GM12878 (cell line): ENCODE results near the gene RAD23B. TPM values are rescaled to one million over a fixed set of nuclear protein-coding genes. Genes with fewer than 3 reads are reported as not detected.

Experiments used
- ATAC-seq: fragments of 200-7000 bp; cut with Tn5 transposase; 3 replicates; pipeline ENCODE4 v1.9.1; 2020; ENCODE audit warnings: mild to moderate bottlenecking, moderate library complexity
- BruUV-seq: library from RNA; stranded (reverse); fragments of 400-500 nt; replicated peaks from 2 replicates; lab custom pipeline; 2021; lab: Mats Ljungman, UMichigan
- CTCF ChIA-PET: fragments of 300-600 bp; sonication (Branson Sonifier 250); formaldehyde crosslinking; extraction: SDS; loops from one replicate; lab custom pipeline; 2021; ENCODE audit warnings: inconsistent platforms; lab: Yijun Ruan, JAX
- POLR2A ChIA-PET: fragments of 350-600 bp; formaldehyde crosslinking; extraction: SDS; loops from one replicate; lab custom pipeline; 2021; ENCODE audit warnings: inconsistent platforms; lab: Charles Lee
- RAD21 ChIA-PET: fragments of 300-600 bp; sonication (Branson Sonifier 250); formaldehyde crosslinking; loops from one replicate; lab custom pipeline; 2023; ENCODE audit warnings: antibody characterized with exemption; ENCODE audit not compliant: unreplicated experiment; lab: Charles Lee
- SMC1A ChIA-PET: fragments of 300-600 bp; sonication (Branson Sonifier 250); formaldehyde crosslinking; loops from one replicate; lab custom pipeline; 2023; ENCODE audit not compliant: unreplicated experiment, uncharacterized antibody; lab: Charles Lee
- DNase-seq: peaks from one replicate; pipeline ENCODE4 v3.0.0-alpha.2; 2011; ENCODE audit warnings: low read depth, low spot score
- FAIRE-seq: peaks from 3 replicates; lab custom pipeline; 2011; peaks lifted over from hg19 to GRCh38; lab: Jason Lieb, UNC
- H2AFZ ChIP-seq: 2 replicates; pipeline ENCODE4 v1.6.0; 2011; ENCODE audit warnings: low read depth, low read length, control low read depth; ENCODE audit not compliant: control insufficient read depth
- H3K27ac ChIP-seq: 2 replicates; pipeline ENCODE4 v1.5.1; 2011; ENCODE audit warnings: control low read depth; ENCODE audit not compliant: control insufficient read depth, insufficient read depth
- H3K27me3 ChIP-seq, 2 experiments: replicated peaks in 1 of 2; 2 replicates each; pipeline versions ENCODE4 v1.6.0 to v1.6.1; 2011; ENCODE audit warnings: low read length in 1 of 2; ENCODE audit not compliant: control insufficient read depth in 2 of 2, insufficient read depth in 2 of 2
- H3K36me3 ChIP-seq, 2 experiments: 2 replicates each; pipeline ENCODE4 v1.5.1; 2011; ENCODE audit warnings: low read length in 1 of 2; ENCODE audit not compliant: control insufficient read depth in 2 of 2, insufficient read depth in 2 of 2
- H3K4me1 ChIP-seq: 2 replicates; pipeline ENCODE4 v1.6.1; 2011; ENCODE audit warnings: mild to moderate bottlenecking, low read length, moderate library complexity, mixed read lengths; ENCODE audit not compliant: control insufficient read depth, insufficient read depth
- H3K4me2 ChIP-seq: 2 replicates; pipeline ENCODE4 v1.6.0; 2011; ENCODE audit warnings: control low read depth; ENCODE audit not compliant: control insufficient read depth, insufficient read depth
- H3K4me3 ChIP-seq: fragments of 200-600 bp; sonication (generic); 2 replicates; pipeline ENCODE4 v1.5.1; 2016
- H3K79me2 ChIP-seq: 2 replicates; pipeline ENCODE4 v1.6.0; 2011; ENCODE audit warnings: low read length; ENCODE audit not compliant: control insufficient read depth, insufficient read depth
- H3K9ac ChIP-seq: 2 replicates; pipeline ENCODE4 v1.8.0; 2011; ENCODE audit warnings: low read length, control low read depth, mixed read lengths; ENCODE audit not compliant: control insufficient read depth, insufficient read depth
- H3K9me3 ChIP-seq: replicated peaks from 3 replicates; pipeline ENCODE4 v1.5.1; 2011; ENCODE audit warnings: mild to moderate bottlenecking, low read length; ENCODE audit not compliant: control insufficient read depth, insufficient read depth
- H4K20me1 ChIP-seq: 2 replicates; pipeline ENCODE4 v1.6.0; 2011; ENCODE audit not compliant: control insufficient read depth, insufficient read depth
- CHD2 ChIP-seq: IDR thresholded peaks from 2 replicates; pipeline ENCODE4 v1.6.1; 2011; ENCODE audit warnings: low read depth, low read length, improper control_type of control experiment, borderline replicate concordance
- IRF3 ChIP-seq: fragments of 450-650 bp; IDR thresholded peaks from 2 replicates; pipeline ENCODE4 v1.6.1; 2014; ENCODE audit warnings: mild to moderate bottlenecking
- KLF5 ChIP-seq: fragments of 450-650 bp; IDR thresholded peaks from 2 replicates; pipeline ENCODE4 v1.6.1; 2014; ENCODE audit warnings: mild to moderate bottlenecking; ENCODE audit not compliant: partially characterized antibody
- NBN ChIP-seq: fragments of 450-650 bp; IDR thresholded peaks from 2 replicates; pipeline ENCODE4 v1.6.1; 2016
- RUNX3 ChIP-seq: IDR thresholded peaks from 2 replicates; pipeline ENCODE4 v1.6.1; 2012; ENCODE audit warnings: low read length, inconsistent platforms
- STAT1 ChIP-seq: fragments of 450-650 bp; conservative IDR thresholded peaks from 2 replicates; pipeline ENCODE4 v1.6.1; 2014; ENCODE audit warnings: antibody characterized with exemption, mild to moderate bottlenecking
- WGBS: methylation state at CpG from one replicate; pipeline ENCODE4 v1.1.6; 2016; ENCODE audit warnings: low lambda C conversion rate; ENCODE audit not compliant: insufficient replicate concordance, insufficient coverage; ENCODE audit errors: missing lambda C conversion rate; 5-methylcytosine and 5-hydroxymethylcytosine counted together
- in situ Hi-C: fragments of 300-500 bp; cut with MboI; formaldehyde crosslinking; loops from 9 replicates; pipeline ENCODE4 v1.14.3; 2018; ENCODE audit warnings: mixed read lengths
- intact Hi-C: fragments of 100-400 bp; cut with micrococcal nuclease; formaldehyde crosslinking; loops from one replicate; pipeline ENCODE4 v1.14.2; 2022; ENCODE audit not compliant: unreplicated experiment
- polyA plus RNA-seq, 11 experiments: library from polyadenylated mRNA; depleted of rRNA in 4 of 11; unstranded in 6 of 11; stranded (reverse) in 5 of 11; fragments of >200 nt; fragmentation: Nextera tagmentation in 4 of 11; fragmentation: Illumina TruSeq in 1 of 11; extraction: Ambion mirVana in 4 of 11; extraction: Trizol in 1 of 11; gene quantifications; 1 replicate in 1 of 11; 2 replicates in 10 of 11; pipeline versions ENCODE4 v1.2.1 to v1.2.3, GENCODE V29; 2011 to 2016; ENCODE audit warnings: inconsistent platforms in 2 of 11, missing spikeins in 2 of 11, low read depth in 1 of 11
- total RNA-seq, 4 experiments: library from RNA; depleted of rRNA in 3 of 4; stranded (reverse); fragments of >200 nt in 3 of 4; fragmentation: Illumina TruSeq in 1 of 4; extraction: Trizol in 1 of 4; gene quantifications; 2 replicates each; pipeline versions ENCODE4 v1.2.1 to v1.2.3, GENCODE V29; 2013 to 2021
- TF ChIP-seq, protein P1 (sequence below): fragments of 450-650 bp; IDR thresholded peaks from 2 replicates; pipeline ENCODE4 v1.6.1; 2017; ENCODE audit warnings: mild to moderate bottlenecking, moderate library complexity

The RAD23B gene
- total and polyA plus RNA-seq, 10 of the 15 experiments (the other 5 are each of a cell fraction or from before 2014, with no cell fraction given): 10.3 to 256 (median 54.6) TPM

GRCh38 chr9:107314763-107315162 is 31.7 kb downstream of the RAD23B start:
- peaks cover 10% of the 10 kb centered on the region for H3K4me1 ChIP-seq
- SMC1A ChIA-PET: interaction anchor here (1.0 kb wide), 1 partner anchor 10 kb away, joined by 4 read pairs; no protein-coding TSS in a partner anchor
- H3K27me3 ChIP-seq: no peaks in the 10 kb centered on the region
- POLR2A ChIA-PET: interaction anchor here (0.9 kb wide), 1 partner anchor 95 kb away, joined by 3 read pairs; no protein-coding TSS in a partner anchor
- WGBS: 96% methylated on average over 1 of the region's 1 CpG
- H4K20me1 ChIP-seq: no peaks in the 10 kb centered on the region; the same call in 1 of the 2 replicates
- no peak overlapping the region for H2AFZ ChIP-seq
- peaks cover 47% of the 10 kb centered on the region for H3K79me2 ChIP-seq
- no peak overlapping the region; the same call in 1 of the 2 replicates for H3K4me3 ChIP-seq
- no peak for FAIRE-seq
- H3K4me2 ChIP-seq: no peak overlapping the region
- H3K27ac ChIP-seq: no peak overlapping the region
- ATAC-seq: no peak
- RAD21 ChIA-PET: interaction anchor here (1.2 kb wide), 1 partner anchor 10 kb away, joined by 3 read pairs; no protein-coding TSS in a partner anchor
- no peak overlapping the region for H3K9ac ChIP-seq
- DNase-seq: no peak
- no TSS peak for BruUV-seq
- CTCF ChIA-PET: interaction anchor here (1.0 kb wide), 1 partner anchor 26 kb away, joined by 3 read pairs; no protein-coding TSS in a partner anchor
- no peaks in the 10 kb centered on the region for H3K9me3 ChIP-seq
- in situ Hi-C loops (no loop called here), intact Hi-C loops (no loop called here)
- peaks cover 6 to 36% of the 10 kb centered on the region in 2 experiments for H3K36me3 ChIP-seq
- TF ChIP-seq RUNX3 (no peak), KLF5 (no peak), CHD2 (no peak), STAT1 (no peak), IRF3 (no peak), NBN (no peak)
- TF ChIP-seq, protein P1, sequence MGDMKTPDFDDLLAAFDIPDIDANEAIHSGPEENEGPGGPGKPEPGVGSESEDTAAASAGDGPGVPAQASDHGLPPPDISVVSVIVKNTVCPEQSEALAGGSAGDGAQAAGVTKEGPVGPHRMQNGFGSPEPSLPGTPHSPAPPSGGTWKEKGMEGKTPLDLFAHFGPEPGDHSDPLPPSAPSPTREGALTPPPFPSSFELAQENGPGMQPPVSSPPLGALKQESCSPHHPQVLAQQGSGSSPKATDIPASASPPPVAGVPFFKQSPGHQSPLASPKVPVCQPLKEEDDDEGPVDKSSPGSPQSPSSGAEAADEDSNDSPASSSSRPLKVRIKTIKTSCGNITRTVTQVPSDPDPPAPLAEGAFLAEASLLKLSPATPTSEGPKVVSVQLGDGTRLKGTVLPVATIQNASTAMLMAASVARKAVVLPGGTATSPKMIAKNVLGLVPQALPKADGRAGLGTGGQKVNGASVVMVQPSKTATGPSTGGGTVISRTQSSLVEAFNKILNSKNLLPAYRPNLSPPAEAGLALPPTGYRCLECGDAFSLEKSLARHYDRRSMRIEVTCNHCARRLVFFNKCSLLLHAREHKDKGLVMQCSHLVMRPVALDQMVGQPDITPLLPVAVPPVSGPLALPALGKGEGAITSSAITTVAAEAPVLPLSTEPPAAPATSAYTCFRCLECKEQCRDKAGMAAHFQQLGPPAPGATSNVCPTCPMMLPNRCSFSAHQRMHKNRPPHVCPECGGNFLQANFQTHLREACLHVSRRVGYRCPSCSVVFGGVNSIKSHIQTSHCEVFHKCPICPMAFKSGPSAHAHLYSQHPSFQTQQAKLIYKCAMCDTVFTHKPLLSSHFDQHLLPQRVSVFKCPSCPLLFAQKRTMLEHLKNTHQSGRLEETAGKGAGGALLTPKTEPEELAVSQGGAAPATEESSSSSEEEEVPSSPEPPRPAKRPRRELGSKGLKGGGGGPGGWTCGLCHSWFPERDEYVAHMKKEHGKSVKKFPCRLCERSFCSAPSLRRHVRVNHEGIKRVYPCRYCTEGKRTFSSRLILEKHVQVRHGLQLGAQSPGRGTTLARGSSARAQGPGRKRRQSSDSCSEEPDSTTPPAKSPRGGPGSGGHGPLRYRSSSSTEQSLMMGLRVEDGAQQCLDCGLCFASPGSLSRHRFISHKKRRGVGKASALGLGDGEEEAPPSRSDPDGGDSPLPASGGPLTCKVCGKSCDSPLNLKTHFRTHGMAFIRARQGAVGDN: no peak
- TF ChIP-seq, all 136 proteins: peak for 0
